Endometrial microvascular endothelial cells (primary cell): Measurements from ENCODE around the gene CAPZA1. TPM values are rescaled to one million over a fixed set of nuclear protein-coding genes. Genes with fewer than 3 reads are reported as not detected.

Experiments
- in situ Hi-C: cut with HindIII; loops from 2 replicates; pipeline ENCODE4 v1.10.0; 2017; ENCODE audit warnings: low sequenced_read_pairs, low pct_unique_long_range_greater_than_20kb; ENCODE audit errors: inconsistent ontology term
- total RNA-seq: library from RNA; depleted of rRNA; stranded (reverse); fragments of >200 nt; gene quantifications from one replicate; pipeline ENCODE4 v1.2.3, GENCODE V29; 2015; ENCODE audit errors: inconsistent ontology term

Gene CAPZA1
- total RNA-seq, 1 donor from 2014 or later, result 295 TPM

- in situ Hi-C loops, result no loop called here
Observed at GRCh38 chr1:112696578-112697314, 77.1 kb downstream of the CAPZA1 start.

GRCh38 chr1:112697781-112698201, 78.2 kb downstream of the CAPZA1 start:
- in situ Hi-C loops, result no loop called here

- in situ Hi-C loops, result no loop called here
Observed at GRCh38 chr1:112698366-112699310, 79.0 kb downstream of the CAPZA1 start.

GRCh38 chr1:112699425-112700144, 80.0 kb downstream of the CAPZA1 start:
- in situ Hi-C loops, result no loop called here

GRCh38 chr1:112700290-112701226, 80.9 kb downstream of the CAPZA1 start:
- in situ Hi-C loops, result no loop called here

- in situ Hi-C loops, result no loop called here
Observed at GRCh38 chr1:112701227-112702066, 81.8 kb downstream of the CAPZA1 start.

GRCh38 chr1:112702067-112702395, 82.4 kb downstream of the CAPZA1 start:
- in situ Hi-C loops, result no loop called here

GRCh38 chr1:112702420-112703261, 83.0 kb downstream of the CAPZA1 start:
- in situ Hi-C loops, result no loop called here

GRCh38 chr1:112703706-112704105, 84.1 kb downstream of the CAPZA1 start:
- in situ Hi-C loops, result no loop called here

- in situ Hi-C loops, result no loop called here
Observed at GRCh38 chr1:112704391-112704933, 84.8 kb downstream of the CAPZA1 start.

- in situ Hi-C loops, result no loop called here
Observed at GRCh38 chr1:112704934-112705627, 85.4 kb downstream of the CAPZA1 start.

- in situ Hi-C loops, result no loop called here
Observed at GRCh38 chr1:112706505-112707220, 87.0 kb downstream of the CAPZA1 start, which contains the start of gene RHOC. Gene RHOC (minus strand): TSS chr1:112707127. CDS start chr1:112703799, 3,328 bp downstream.

GRCh38 chr1:112707221-112708001, 87.8 kb downstream of the CAPZA1 start:
- in situ Hi-C loops, result no loop called here

- in situ Hi-C loops, result no loop called here
Observed at GRCh38 chr1:112708002-112708448, 88.4 kb downstream of the CAPZA1 start.
